GM10847 (cell line): Measurements from ENCODE around the gene FANCE.

Experiments used
- POLR2A ChIP-seq: IDR thresholded peaks from 2 replicates; pipeline ENCODE4 v1.6.1; 2011; ENCODE audit not compliant: insufficient read length; ENCODE audit errors: extremely low read depth

FANCE gene

GRCh38 chr6:35425284-35425683 is 26.9 kb upstream of the FANCE start:
- no peak for TF ChIP-seq POLR2A

DNA sequence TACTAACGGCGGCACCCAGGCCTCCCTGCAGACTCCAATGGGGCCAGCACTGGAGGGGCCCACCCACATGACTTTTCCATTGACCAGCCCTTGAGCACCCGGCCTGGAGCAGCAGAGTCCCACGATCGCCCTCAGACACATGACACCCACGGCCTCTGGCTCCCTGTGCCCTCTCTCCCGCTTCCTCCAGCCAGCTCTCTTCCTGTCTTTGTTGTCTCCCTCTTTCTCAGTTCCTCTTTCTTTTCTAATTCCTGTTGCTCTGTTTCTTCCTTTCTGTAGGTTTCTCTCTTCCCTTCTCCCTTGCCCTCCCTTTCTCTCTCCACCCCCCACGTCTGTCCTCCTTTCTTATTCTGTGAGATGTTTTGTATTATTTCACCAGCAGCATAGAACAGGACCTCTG is 26.1 kb upstream of the FANCE start:
- TF ChIP-seq POLR2A = no peak

- no peak for TF ChIP-seq POLR2A
These were observed 24.7 kb upstream of the FANCE start for GRCh38 chr6:35427435-35427834.

DNA sequence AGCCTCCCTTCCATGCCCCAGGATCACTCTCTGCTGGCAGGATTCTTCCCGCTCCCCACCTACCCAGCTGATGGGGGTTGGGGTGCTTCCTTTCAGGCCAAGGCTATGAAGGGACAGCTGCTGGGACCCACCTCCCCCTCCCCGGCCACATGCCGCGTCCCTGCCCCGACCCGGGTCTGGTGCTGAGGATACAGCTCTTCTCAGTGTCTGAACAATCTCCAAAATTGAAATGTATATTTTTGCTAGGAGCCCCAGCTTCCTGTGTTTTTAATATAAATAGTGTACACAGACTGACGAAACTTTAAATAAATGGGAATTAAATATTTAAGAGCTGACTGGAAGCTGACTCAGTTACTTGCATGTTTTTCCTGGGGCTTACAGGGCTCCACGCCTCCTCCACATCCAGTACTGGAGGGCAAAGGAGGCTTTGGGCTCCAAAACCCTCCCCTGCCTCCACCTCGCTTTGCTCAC is 24.3 kb upstream of the FANCE start:
- no peak for TF ChIP-seq POLR2A

GRCh38 chr6:35428421-35429149 is 23.6 kb upstream of the FANCE start:
- no peak for TF ChIP-seq POLR2A

DNA sequence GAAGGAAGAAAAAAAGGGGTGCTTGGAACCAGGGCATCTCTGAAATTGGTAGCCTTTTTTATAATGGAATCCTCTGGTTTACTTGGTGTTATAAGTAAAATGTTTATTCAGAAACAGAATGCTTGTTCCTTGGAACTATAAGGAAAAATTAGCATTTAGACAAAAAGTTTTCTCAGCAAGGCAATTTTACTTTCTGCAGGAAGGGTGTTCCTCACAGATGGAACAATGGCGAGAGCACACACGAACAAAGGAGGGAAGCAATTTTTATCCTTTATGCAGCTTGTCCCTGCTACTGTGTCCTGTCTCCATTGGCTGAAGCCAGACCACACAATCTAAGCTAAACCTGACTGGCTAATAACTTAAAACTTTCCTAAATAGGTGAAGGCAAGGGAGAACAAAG is 22.7 kb upstream of the FANCE start:
- TF ChIP-seq POLR2A = no peak

- no peak for TF ChIP-seq POLR2A
These were observed 19.8 kb upstream of the FANCE start for GRCh38 chr6:35432291-35432690.

GRCh38 chr6:35435074-35435837 is 16.9 kb upstream of the FANCE start:
- TF ChIP-seq POLR2A = no peak

DNA sequence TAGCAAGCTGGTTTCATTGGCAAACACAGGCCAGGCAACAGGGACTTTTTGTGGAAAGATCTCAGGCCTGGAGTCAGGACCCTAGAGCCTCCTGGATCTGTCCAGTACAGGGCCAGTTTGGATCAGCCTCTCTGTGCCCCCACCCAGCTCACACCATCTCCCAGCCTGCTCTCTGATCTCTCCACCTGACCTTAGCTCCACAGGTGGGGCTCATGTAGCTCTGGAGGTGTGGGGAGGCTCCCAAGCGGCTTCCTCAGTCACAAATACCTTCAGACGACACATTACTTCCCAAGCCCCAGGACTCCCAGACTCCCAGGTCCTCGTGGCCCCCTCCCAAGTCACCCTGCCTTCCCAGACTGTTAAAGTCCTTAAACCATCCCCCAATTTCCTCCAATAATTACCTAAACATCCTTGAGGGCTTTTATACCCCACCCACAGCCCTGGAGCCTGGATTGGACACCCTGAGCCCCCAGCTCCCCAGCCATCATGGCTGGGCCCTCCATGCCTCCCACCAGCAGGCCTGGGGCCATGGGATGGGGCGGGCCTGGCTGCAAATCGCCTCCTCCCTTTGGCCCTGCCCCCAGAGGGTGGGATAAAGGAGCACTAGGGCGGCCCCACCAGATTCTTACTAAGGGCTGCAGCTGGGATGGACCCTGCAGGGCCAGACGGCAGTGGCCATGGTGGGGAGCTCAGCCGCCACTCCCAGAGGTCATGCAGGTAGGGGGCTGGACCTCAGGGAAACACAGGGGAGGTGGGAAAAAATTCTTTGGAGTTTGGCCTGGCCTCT is 15.9 kb upstream of the FANCE start:
- no peak for TF ChIP-seq POLR2A

DNA sequence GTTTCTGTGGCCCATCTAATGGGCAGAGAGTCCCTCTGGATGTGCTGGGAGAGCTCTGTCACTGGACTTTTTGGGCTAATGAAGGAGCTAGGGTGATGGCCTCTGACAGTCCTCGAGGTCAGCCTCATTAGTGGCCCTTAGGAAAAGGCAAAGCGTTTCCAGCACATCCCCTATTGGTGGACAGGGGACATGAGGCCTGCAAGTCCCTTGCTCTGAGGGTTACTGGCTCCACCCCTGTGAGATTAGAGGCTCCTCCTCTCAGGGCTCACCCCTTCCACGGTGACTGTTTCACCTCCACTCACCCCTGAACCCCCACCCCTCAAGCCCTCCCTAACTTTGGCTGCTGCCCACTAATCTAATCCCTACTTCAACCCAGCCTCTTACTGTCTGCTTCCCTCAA is 12.8 kb upstream of the FANCE start:
- TF ChIP-seq POLR2A = no peak

DNA sequence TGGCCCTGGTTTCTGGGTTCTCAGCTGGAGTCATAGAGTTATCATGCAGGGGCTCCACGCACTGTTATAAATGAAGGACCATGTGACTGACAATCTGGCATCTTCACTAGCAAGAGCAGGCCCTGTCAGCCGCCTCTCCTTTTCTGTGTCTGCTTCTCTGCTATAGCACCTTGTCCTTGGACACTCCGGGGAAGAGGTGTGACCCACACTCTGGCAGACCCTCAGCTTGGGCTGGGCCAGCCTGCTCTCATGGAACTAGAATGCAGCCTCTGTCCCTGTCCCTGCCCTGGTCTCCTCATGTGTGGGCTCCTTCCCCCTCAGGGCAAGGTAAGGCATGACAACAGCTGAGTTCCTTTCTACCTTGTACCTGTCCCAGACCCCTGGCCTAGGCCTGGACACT is 10.9 kb upstream of the FANCE start:
- TF ChIP-seq POLR2A = no peak

- no peak for TF ChIP-seq POLR2A
These were observed 10.5 kb upstream of the FANCE start for GRCh38 chr6:35441642-35442041.

GRCh38 chr6:35442693-35443092 is 9.4 kb upstream of the FANCE start:
- TF ChIP-seq POLR2A = no peak

DNA sequence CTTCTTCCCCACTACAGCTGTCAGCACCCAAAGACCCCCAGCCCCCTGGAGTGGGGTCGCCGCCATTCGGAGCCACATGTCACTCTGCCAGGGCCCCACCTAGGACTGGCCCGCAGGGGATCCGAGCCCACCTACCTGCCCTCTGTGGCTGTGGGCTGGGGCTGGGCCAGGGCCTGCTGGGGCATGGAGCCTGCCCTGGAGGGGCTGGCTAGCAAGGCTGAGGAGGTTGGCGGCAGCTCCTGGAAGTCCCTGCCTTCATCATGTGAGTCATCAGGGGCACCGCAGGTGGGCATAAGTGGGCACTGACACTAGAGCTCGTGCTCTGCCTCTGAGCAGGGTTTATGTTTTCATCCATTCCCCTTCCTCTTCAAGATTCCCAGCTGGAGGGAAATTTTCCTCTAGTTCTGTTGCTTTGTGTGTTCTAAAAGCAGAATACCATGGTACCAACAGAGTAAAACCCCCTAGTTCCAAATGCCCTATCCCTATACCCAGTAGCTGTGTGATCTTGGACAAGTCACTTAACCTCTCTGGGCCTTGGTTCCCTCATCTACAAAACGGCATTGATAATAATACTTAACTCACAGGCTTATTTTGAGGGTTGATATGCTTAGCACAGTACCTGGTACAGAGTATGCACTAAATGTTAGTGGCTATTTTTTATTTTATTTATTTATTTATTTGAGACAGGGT is 8.7 kb upstream of the FANCE start:
- TF ChIP-seq POLR2A = no peak

DNA sequence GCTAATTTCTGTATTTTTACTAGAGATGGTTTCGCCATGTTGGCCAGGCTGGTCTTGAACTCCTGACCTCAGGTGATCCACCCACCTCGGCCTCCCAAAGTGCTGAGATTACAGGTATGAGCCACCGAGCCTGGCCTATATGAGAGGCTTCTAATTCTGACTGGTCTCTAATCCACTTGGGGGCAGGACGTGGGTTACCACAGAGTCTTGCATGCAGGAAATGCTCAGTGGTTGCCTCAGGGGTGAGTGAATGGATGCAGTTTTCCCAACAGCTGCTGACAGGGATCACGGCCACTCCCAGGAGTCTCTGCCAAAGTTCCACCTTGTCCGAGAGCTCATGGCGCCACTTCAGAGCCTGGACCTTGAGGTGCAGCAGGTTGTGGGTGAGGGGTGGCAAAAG is 6.4 kb upstream of the FANCE start:
- TF ChIP-seq POLR2A = no peak
